ENCODE results near the gene CENPS.

Gene CENPS

DNA sequence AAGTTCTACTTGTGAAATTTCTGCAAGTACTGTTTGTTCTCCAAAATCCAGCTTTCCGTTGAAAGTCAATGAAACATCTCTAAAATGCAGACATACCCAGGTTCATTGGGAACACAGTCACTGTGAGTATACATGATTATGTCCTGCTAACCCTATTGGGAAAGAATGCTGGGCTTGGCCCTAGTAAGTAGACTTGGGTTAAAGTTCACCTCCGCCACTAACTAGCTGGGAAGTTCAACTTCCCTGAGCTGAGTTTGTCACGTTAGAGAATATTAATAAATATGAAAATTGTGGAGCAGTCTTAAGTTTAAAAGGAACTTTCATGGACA is 41.9 kb upstream of the CENPS start:
- H3K4me3 ChIP-seq (ENCODE audit: low read depth, low read length): no peak overlapping the region
- TF ChIP-seq, protein P1, sequence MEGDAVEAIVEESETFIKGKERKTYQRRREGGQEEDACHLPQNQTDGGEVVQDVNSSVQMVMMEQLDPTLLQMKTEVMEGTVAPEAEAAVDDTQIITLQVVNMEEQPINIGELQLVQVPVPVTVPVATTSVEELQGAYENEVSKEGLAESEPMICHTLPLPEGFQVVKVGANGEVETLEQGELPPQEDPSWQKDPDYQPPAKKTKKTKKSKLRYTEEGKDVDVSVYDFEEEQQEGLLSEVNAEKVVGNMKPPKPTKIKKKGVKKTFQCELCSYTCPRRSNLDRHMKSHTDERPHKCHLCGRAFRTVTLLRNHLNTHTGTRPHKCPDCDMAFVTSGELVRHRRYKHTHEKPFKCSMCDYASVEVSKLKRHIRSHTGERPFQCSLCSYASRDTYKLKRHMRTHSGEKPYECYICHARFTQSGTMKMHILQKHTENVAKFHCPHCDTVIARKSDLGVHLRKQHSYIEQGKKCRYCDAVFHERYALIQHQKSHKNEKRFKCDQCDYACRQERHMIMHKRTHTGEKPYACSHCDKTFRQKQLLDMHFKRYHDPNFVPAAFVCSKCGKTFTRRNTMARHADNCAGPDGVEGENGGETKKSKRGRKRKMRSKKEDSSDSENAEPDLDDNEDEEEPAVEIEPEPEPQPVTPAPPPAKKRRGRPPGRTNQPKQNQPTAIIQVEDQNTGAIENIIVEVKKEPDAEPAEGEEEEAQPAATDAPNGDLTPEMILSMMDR (IDR thresholded peaks at IDR 0.05; ENCODE audit: low read depth, low read length): no peak

DNA sequence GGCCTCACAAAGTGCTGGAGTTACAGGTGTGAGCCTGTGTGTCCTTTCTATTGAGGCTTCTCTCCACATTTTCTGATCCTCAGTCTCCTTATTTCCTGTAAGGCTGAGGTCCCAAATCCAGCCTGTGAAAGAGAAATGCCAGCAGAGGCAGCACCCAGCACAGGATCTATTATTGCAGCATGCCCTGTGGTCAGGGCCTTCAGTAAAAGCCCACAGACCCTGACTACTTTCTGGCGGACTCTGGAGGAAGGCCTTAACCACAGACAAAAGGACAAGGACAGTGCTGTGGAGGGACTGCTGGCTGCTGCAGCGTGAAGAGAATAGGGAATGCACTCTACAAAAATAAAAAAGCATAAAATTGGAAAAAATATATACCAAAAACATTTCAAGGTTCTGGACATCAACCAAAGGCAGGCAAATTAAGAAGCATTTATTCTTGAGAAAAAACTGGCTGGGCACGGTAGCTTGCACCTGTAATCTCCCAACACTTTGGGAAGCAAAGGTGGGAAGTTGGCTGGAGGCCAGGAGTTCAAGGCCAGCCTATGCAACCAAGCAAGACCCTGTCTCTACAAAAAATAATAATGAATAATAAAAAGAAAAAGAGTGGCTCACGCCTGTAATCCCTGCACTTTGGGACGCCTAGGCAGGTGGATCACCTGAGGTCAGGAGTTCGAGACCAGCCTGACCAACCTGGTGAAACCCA is 40.8 kb upstream of the CENPS start:
- H3K4me3 ChIP-seq (ENCODE audit: low read depth, low read length): no peak overlapping the region
- TF ChIP-seq, protein P1 (IDR thresholded peaks at IDR 0.05; ENCODE audit: low read depth, low read length): no peak

DNA sequence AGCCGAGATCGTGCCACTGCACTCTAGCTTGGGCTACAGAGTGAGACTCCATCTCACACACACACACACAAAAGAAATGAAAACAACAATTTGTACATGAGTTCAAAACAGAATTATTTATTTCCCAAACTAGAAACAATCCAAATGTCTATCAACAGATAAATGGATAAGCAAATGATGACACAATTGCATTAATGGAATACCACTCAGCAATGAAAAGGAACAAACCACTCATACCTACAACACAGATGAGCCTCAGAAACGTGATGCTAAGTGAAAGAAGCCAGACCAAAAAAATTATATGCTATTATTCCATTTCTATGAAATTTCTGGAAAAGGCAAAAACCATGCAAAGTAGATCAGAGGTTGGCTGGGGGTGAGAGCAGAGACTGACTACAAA is 33.4 kb upstream of the CENPS start:
- TF ChIP-seq, protein P1 (IDR thresholded peaks at IDR 0.05; ENCODE audit: low read depth, low read length): no peak
- no peak overlapping the region for H3K4me3 ChIP-seq (ENCODE audit: low read depth, low read length)

DNA sequence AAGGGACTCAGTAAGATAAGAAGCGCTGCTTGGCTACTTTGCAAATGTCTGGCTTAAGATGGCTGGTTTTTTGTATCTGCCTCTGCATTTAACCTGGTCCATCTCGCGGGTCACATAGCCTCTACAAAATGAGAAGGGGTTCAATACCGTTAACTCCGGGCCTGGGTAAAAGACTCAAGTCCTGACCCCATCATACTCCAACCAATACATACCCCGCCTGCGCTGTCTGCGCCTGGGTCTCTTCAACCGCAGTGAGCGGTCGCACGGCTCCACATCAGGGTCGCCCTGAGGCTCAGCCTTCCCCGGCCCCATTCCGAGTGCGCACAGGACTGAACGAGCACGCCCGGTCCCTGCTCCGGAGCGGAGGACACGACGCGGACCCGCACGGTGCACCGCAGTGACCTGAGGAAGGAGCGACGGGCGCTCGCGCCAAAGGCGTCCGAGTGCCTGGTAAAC is 31.9 kb upstream of the CENPS start:
- TF ChIP-seq, protein P1 (IDR thresholded peaks at IDR 0.05; ENCODE audit: low read depth, low read length): no peak
- H3K4me3 ChIP-seq (ENCODE audit: low read depth, low read length): peak overlapping the region; percentile 75

DNA sequence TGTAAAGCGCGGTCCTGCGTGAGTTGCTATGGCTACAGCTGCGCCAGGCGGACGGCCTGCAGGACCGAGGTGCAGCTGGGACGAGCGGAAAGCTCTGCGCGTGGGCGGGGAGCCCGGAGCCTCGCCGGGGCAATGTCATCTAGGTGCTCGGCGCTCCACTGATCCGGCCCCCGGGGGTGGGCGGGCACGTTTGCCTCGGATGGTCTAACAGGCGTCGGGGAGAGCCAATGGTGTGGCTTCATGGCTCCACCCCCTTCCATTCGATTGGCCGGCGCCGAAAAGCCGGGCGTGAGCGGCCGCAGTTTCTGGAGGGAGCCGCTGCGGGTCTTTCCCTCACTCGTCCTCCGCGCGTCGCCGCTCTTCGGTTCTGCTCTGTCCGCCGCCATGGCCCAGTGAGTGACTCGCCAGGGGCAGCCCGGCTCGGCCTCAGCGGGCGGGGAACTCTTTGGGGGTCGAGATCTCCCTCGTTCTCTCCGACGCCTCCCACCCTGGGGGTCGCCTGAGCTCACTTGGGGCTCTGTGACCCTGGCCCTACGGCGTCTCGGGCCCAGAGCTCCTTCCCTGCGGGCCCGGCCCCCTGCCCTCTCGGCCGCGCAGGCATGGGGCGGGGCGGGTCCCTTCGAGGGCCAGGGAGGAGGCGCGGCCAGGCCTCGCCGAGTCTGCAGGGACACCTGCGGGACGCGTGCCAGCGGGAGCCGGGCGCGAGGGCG is 31.3 kb upstream of the CENPS start, which contains the start of gene PGD:
Gene PGD (plus strand): TSS at position 331 of the 710 bp plus-strand sequence. CDS start 54 bp downstream, at position 385.
- TF ChIP-seq, protein P1 (IDR thresholded peaks at IDR 0.05; ENCODE audit: low read depth, low read length): no peak
- peak within 1 kb of the TSS; percentile 75 for H3K4me3 ChIP-seq (ENCODE audit: low read depth, low read length)

DNA sequence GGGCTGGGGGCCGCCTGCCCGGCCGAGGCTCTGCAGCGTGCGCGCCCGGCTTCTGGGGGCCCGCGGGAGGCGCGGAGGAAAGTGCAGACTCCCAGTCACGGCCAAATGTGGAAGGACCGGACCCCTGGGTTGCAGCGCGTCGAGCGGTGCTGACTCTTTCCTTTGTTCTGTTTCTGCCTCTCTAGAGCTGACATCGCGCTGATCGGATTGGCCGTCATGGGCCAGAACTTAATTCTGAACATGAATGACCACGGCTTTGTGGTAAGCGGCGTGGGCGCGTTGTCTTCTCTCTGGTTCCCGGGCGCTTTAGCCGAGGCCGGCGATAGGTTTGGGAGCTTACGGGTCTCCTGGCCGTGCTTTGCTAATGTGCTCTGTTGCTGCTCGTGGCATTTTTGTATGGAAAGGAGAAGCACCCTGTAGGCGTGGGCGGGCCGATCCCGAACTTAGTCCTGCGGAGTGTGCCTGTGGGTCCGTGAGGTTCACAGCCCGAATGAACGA is 30.7 kb upstream of the CENPS start:
- TF ChIP-seq, protein P1 (IDR thresholded peaks at IDR 0.05; ENCODE audit: low read depth, low read length): no peak
- H3K4me3 ChIP-seq (ENCODE audit: low read depth, low read length): peak overlapping the region; percentile 75

DNA sequence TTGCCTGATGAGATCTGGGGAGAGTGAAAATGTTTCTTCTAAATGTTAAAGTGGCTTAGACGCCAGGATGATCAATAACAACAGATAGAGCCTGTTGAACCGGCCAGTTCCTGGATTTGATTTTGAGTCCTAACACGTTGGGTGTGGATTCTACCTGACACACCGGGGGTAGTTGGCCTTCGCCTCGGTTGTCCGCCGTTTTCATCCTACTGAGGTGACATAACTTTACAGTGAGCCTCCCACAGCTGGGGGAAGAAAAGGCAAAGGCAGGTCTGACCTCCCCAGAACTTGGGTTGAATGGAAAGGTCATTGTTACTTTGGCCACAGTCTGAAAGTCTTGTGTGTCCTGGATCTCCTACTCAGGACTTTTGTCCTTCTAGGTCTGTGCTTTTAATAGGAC is 30.2 kb upstream of the CENPS start:
- TF ChIP-seq, protein P1 (IDR thresholded peaks at IDR 0.05; ENCODE audit: low read depth, low read length): no peak
- H3K4me3 ChIP-seq (ENCODE audit: low read depth, low read length): peak overlapping the region; percentile 75
